ENCODE measurements around the gene BMP10. TPM values are rescaled to one million over a fixed set of nuclear protein-coding genes. Genes with fewer than 3 reads are reported as not detected.

BMP10 gene
- total RNA-seq (2022; extraction: Qiagen RNA extraction): not detected in 5 replicates

GRCh38 chr2:68871159-68871764 is at the start of gene BMP10:
Gene BMP10, minus strand, starts transcription at chr2:68871397. Its CDS starts 39 bp downstream, at chr2:68871358.

Other genes starting within 250 kb of the BMP10 start
- 0.01 TPM in 1 of 5 replicates, not detected in the others for gene PROKR1, start 227.8 kb downstream of the BMP10 start, total RNA-seq (2022; extraction: Qiagen RNA extraction)
- gene ARHGAP25, start 136.6 kb downstream of the BMP10 start, total RNA-seq (2022; extraction: Qiagen RNA extraction): 0.16 to 0.35 TPM (median 0.22 TPM) in 5 replicates
- gene GKN2, start 81.5 kb upstream of the BMP10 start, total RNA-seq (2022; extraction: Qiagen RNA extraction): 1.9 to 3.2 TPM (median 2.5 TPM) in 5 replicates
- gene GKN1, start 103.2 kb upstream of the BMP10 start, total RNA-seq (2022; extraction: Qiagen RNA extraction): 0.37 to 0.77 TPM (median 0.66 TPM) in 5 replicates
- 94.7 to 152 TPM (median 122 TPM) in 5 replicates for gene ANTXR1, start 141.8 kb upstream of the BMP10 start, total RNA-seq (2022; extraction: Qiagen RNA extraction)

Data from A549 treated with AZD2906 at 1 μM for 4 hours (cell line).